Liver (tissue), 3 donors: ENCODE measurements around the gene NFYC.

Experiments used
- GABPA ChIP-seq, 2 donors: IDR thresholded peaks in 1 of 2; conservative IDR thresholded peaks in 1 of 2; 2 replicates each; pipeline ENCODE4 v1.6.1; 2016; ENCODE audit warnings: antibody characterized with exemption in 2 of 2, mild to moderate bottlenecking in 1 of 2, moderate library complexity in 1 of 2
- RAD21 ChIP-seq, 2 donors: IDR thresholded peaks; 2 replicates each; pipeline ENCODE4 v1.6.1; 2016; ENCODE audit warnings: antibody characterized with exemption in 2 of 2, mild to moderate bottlenecking in 2 of 2
- SP1 ChIP-seq: IDR thresholded peaks from 2 replicates; pipeline ENCODE4 v1.6.1; 2018; ENCODE audit warnings: antibody characterized with exemption, mild to moderate bottlenecking
- TAF1 ChIP-seq: conservative IDR thresholded peaks from 2 replicates; pipeline ENCODE4 v1.6.1; 2016; ENCODE audit warnings: antibody characterized with exemption, mild to moderate bottlenecking
- YY1 ChIP-seq: IDR thresholded peaks from 2 replicates; pipeline ENCODE4 v1.6.1; 2016; ENCODE audit warnings: antibody characterized with exemption, mild to moderate bottlenecking
- TF ChIP-seq, protein P1 (sequence below): fragments of 150-350 bp; IDR thresholded peaks from 2 replicates; pipeline ENCODE4 v1.5.1; 2017; ENCODE audit warnings: improper control_type of control experiment, low read depth, low read length; ENCODE audit not compliant: missing input control
- TF ChIP-seq, protein P2 (sequence below): IDR thresholded peaks from 2 replicates; pipeline ENCODE4 v1.6.1; 2016; ENCODE audit warnings: antibody characterized with exemption
- TF ChIP-seq, protein P3 (sequence below): IDR thresholded peaks from 2 replicates; pipeline ENCODE4 v1.6.1; 2016; ENCODE audit warnings: antibody characterized with exemption
- TF ChIP-seq, protein P4 (sequence below): IDR thresholded peaks from 2 replicates; pipeline ENCODE4 v1.6.1; 2016; ENCODE audit warnings: antibody characterized with exemption, mild to moderate bottlenecking
- TF ChIP-seq, protein P5 (sequence below): IDR thresholded peaks from 2 replicates; pipeline ENCODE4 v1.6.1; 2016; ENCODE audit warnings: antibody characterized with exemption
- donor health status: healthy.
- donor health status: healthy.

DNA sequence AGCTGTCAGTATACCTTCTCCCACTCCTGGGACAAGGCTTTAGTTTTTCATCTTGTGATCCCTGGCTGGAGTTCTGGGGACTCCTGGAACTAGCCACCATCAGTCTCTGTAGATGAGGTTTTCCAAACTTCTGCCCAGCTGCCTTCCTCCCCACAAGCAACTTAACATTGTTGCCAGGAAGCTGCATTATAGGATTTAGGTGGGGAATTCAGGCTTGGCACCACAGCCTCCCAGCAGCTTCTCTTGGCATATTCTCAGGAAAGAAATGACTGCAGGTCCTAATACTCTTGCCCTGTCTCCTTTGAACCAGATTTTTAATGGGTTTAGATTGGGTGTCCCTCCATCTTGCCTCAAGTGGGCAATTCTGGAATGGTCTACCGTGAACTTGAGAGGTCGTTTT, 73.5 kb downstream of the NFYC start:
- no peak for TF ChIP-seq TAF1
- TF ChIP-seq, protein P1, sequence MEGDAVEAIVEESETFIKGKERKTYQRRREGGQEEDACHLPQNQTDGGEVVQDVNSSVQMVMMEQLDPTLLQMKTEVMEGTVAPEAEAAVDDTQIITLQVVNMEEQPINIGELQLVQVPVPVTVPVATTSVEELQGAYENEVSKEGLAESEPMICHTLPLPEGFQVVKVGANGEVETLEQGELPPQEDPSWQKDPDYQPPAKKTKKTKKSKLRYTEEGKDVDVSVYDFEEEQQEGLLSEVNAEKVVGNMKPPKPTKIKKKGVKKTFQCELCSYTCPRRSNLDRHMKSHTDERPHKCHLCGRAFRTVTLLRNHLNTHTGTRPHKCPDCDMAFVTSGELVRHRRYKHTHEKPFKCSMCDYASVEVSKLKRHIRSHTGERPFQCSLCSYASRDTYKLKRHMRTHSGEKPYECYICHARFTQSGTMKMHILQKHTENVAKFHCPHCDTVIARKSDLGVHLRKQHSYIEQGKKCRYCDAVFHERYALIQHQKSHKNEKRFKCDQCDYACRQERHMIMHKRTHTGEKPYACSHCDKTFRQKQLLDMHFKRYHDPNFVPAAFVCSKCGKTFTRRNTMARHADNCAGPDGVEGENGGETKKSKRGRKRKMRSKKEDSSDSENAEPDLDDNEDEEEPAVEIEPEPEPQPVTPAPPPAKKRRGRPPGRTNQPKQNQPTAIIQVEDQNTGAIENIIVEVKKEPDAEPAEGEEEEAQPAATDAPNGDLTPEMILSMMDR: no peak
- TF ChIP-seq SP1: no peak
- no peak for TF ChIP-seq RAD21 (IDR thresholded peaks at IDR 0.05)
- TF ChIP-seq YY1: no peak
- TF ChIP-seq, protein P2, sequence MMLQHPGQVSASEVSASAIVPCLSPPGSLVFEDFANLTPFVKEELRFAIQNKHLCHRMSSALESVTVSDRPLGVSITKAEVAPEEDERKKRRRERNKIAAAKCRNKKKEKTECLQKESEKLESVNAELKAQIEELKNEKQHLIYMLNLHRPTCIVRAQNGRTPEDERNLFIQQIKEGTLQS: no peak
- TF ChIP-seq, protein P3, sequence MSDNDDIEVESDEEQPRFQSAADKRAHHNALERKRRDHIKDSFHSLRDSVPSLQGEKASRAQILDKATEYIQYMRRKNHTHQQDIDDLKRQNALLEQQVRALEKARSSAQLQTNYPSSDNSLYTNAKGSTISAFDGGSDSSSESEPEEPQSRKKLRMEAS: no peak
- TF ChIP-seq, protein P4, sequence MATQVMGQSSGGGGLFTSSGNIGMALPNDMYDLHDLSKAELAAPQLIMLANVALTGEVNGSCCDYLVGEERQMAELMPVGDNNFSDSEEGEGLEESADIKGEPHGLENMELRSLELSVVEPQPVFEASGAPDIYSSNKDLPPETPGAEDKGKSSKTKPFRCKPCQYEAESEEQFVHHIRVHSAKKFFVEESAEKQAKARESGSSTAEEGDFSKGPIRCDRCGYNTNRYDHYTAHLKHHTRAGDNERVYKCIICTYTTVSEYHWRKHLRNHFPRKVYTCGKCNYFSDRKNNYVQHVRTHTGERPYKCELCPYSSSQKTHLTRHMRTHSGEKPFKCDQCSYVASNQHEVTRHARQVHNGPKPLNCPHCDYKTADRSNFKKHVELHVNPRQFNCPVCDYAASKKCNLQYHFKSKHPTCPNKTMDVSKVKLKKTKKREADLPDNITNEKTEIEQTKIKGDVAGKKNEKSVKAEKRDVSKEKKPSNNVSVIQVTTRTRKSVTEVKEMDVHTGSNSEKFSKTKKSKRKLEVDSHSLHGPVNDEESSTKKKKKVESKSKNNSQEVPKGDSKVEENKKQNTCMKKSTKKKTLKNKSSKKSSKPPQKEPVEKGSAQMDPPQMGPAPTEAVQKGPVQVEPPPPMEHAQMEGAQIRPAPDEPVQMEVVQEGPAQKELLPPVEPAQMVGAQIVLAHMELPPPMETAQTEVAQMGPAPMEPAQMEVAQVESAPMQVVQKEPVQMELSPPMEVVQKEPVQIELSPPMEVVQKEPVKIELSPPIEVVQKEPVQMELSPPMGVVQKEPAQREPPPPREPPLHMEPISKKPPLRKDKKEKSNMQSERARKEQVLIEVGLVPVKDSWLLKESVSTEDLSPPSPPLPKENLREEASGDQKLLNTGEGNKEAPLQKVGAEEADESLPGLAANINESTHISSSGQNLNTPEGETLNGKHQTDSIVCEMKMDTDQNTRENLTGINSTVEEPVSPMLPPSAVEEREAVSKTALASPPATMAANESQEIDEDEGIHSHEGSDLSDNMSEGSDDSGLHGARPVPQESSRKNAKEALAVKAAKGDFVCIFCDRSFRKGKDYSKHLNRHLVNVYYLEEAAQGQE: no peak
- no peak for TF ChIP-seq GABPA (IDR thresholded peaks at IDR 0.05 in 1 of 2, conservative IDR thresholded peaks at IDR 0.05 in 1 of 2)
- TF ChIP-seq, protein P5, sequence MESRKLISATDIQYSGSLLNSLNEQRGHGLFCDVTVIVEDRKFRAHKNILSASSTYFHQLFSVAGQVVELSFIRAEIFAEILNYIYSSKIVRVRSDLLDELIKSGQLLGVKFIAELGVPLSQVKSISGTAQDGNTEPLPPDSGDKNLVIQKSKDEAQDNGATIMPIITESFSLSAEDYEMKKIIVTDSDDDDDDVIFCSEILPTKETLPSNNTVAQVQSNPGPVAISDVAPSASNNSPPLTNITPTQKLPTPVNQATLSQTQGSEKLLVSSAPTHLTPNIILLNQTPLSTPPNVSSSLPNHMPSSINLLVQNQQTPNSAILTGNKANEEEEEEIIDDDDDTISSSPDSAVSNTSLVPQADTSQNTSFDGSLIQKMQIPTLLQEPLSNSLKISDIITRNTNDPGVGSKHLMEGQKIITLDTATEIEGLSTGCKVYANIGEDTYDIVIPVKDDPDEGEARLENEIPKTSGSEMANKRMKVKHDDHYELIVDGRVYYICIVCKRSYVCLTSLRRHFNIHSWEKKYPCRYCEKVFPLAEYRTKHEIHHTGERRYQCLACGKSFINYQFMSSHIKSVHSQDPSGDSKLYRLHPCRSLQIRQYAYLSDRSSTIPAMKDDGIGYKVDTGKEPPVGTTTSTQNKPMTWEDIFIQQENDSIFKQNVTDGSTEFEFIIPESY: no peak
